Measurements from ENCODE around the gene IL1RN. TPM values are rescaled to one million over a fixed set of nuclear protein-coding genes. Genes with fewer than 3 reads are reported as not detected.

The IL1RN gene
- total RNA-seq, 1 donor from 2014 or later: not detected

DNA sequence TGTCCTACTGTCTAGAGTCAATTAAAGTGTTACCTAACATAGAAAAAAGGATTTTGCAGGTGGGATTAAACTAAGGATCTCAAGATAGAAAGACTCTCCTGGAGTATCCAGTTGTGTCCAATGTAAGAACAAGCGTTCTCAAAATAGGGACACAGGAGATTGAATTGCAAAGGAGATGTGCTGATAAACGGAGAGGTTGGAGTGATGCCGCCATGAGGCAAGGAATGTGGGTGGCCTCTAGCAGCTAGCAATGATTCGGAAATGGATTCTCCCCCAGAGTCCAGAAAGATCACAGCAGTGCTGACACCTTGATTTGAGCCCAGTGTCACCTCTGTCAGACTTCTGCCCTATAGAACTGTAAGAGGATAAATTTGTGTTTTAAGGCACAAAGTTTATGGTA, 24.1 kb upstream of the IL1RN start:
- DNase-seq: no peak
- peaks cover 7% of the 10 kb centered on the region for H3K9me3 Mint-ChIP-seq (ENCODE audit: unreplicated experiment)
- no peaks in the 10 kb centered on the region for H3K27me3 Mint-ChIP-seq (ENCODE audit: unreplicated experiment)
- TF ChIP-seq, protein P1, sequence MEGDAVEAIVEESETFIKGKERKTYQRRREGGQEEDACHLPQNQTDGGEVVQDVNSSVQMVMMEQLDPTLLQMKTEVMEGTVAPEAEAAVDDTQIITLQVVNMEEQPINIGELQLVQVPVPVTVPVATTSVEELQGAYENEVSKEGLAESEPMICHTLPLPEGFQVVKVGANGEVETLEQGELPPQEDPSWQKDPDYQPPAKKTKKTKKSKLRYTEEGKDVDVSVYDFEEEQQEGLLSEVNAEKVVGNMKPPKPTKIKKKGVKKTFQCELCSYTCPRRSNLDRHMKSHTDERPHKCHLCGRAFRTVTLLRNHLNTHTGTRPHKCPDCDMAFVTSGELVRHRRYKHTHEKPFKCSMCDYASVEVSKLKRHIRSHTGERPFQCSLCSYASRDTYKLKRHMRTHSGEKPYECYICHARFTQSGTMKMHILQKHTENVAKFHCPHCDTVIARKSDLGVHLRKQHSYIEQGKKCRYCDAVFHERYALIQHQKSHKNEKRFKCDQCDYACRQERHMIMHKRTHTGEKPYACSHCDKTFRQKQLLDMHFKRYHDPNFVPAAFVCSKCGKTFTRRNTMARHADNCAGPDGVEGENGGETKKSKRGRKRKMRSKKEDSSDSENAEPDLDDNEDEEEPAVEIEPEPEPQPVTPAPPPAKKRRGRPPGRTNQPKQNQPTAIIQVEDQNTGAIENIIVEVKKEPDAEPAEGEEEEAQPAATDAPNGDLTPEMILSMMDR (IDR thresholded peaks at IDR 0.05; ENCODE audit: partially characterized antibody, unreplicated experiment): no peak
- H3K4me3 Mint-ChIP-seq (ENCODE audit: unreplicated experiment): no peak overlapping the region
- H3K36me3 Mint-ChIP-seq (ENCODE audit: unreplicated experiment): no peaks in the 10 kb centered on the region
- no peak overlapping the region for H3K27ac Mint-ChIP-seq (ENCODE audit: unreplicated experiment)
- no peaks in the 10 kb centered on the region for H3K4me1 Mint-ChIP-seq (ENCODE audit: low read depth, unreplicated experiment)

- TF ChIP-seq, protein P1 (IDR thresholded peaks at IDR 0.05; ENCODE audit: partially characterized antibody, unreplicated experiment): no peak
- Mint-ChIP-seq H3K27ac (ENCODE audit: unreplicated experiment) (no peak overlapping the region), H3K9me3 (ENCODE audit: unreplicated experiment) (peaks cover 5% of the 10 kb centered on the region)
Observed at GRCh38 chr2:113104054-113104611, 23.3 kb upstream of the IL1RN start.

GRCh38 chr2:113105047-113105785, 22.2 kb upstream of the IL1RN start:
- peaks cover 5% of the 10 kb centered on the region for H3K9me3 Mint-ChIP-seq (ENCODE audit: unreplicated experiment)
- no peak overlapping the region for H3K4me3 Mint-ChIP-seq (ENCODE audit: unreplicated experiment)
- H3K4me1 Mint-ChIP-seq (ENCODE audit: low read depth, unreplicated experiment): no peaks in the 10 kb centered on the region
- H3K27me3 Mint-ChIP-seq (ENCODE audit: unreplicated experiment): no peaks in the 10 kb centered on the region
- DNase-seq: no peak
- no peaks in the 10 kb centered on the region for H3K36me3 Mint-ChIP-seq (ENCODE audit: unreplicated experiment)
- TF ChIP-seq, protein P1 (IDR thresholded peaks at IDR 0.05; ENCODE audit: partially characterized antibody, unreplicated experiment): no peak
- H3K27ac Mint-ChIP-seq (ENCODE audit: unreplicated experiment): no peak overlapping the region

More at GRCh38 chr2:113104054-113104611, 23.3 kb upstream of the IL1RN start:
- Mint-ChIP-seq H3K27me3 (ENCODE audit: unreplicated experiment) (no peaks in the 10 kb centered on the region), H3K4me3 (ENCODE audit: unreplicated experiment) (no peak overlapping the region), H3K4me1 (ENCODE audit: low read depth, unreplicated experiment) (no peaks in the 10 kb centered on the region), H3K36me3 (ENCODE audit: unreplicated experiment) (no peaks in the 10 kb centered on the region)
- no peak for DNase-seq

DNA sequence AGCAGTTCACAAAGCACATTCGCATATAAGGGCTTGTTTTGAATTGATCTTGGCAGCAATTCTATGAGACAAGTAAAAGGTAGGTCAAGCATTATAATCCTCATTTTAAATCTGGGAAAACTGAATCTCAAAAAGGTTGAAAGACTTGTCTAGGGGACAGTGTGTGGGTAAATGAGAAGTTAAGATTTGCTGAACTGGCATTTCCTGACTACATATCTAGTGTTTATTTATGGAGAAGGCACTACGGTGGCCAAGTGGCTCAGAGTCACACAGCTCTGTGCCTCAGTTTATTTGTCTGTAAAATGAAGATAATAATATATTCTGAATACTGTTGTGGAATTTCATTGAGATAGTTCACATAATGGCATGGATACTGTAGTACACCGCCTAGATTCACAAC, 16.3 kb upstream of the IL1RN start:
- Mint-ChIP-seq H3K27ac (ENCODE audit: unreplicated experiment) (no peak overlapping the region), H3K4me3 (ENCODE audit: unreplicated experiment) (no peak overlapping the region), H3K9me3 (ENCODE audit: unreplicated experiment) (no peaks in the 10 kb centered on the region), H3K27me3 (ENCODE audit: unreplicated experiment) (no peaks in the 10 kb centered on the region), H3K4me1 (ENCODE audit: low read depth, unreplicated experiment) (no peaks in the 10 kb centered on the region), H3K36me3 (ENCODE audit: unreplicated experiment) (no peaks in the 10 kb centered on the region)
- TF ChIP-seq, protein P1 (IDR thresholded peaks at IDR 0.05; ENCODE audit: partially characterized antibody, unreplicated experiment): no peak
- DNase-seq: no peak

DNA sequence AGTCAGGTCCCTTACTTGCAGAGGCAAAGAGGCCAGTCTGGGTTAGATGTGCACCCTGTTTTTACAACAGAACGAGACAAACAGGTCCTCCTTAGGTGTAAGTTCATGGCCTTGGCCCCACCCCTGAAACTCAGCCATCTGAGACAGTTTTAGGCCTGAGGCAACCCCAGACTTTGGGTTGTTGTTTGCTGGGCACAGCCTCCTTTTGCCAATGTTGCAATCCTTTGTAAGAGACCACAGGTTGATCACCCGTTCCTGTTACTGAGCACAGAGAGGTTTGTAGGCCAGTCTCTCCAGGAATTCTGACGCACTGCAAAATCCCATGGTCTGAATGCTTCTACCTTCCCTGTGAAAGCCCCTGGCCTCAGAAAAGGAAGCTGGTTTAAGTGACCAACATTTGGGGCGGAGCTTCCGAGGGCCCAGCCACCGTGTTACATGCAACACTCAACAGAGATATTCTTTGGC, 15.5 kb upstream of the IL1RN start:
- TF ChIP-seq, protein P1 (IDR thresholded peaks at IDR 0.05; ENCODE audit: partially characterized antibody, unreplicated experiment): no peak
- Mint-ChIP-seq H3K4me1 (ENCODE audit: low read depth, unreplicated experiment) (no peaks in the 10 kb centered on the region), H3K4me3 (ENCODE audit: unreplicated experiment) (no peak overlapping the region), H3K36me3 (ENCODE audit: unreplicated experiment) (no peaks in the 10 kb centered on the region), H3K27me3 (ENCODE audit: unreplicated experiment) (no peaks in the 10 kb centered on the region), H3K27ac (ENCODE audit: unreplicated experiment) (no peak overlapping the region), H3K9me3 (ENCODE audit: unreplicated experiment) (no peaks in the 10 kb centered on the region)
- no peak for DNase-seq

Data from glutamatergic neuron (in vitro differentiated cells).